B cell (primary cell): ENCODE results near the gene RXFP1.

Source experiments
- CTCF ChIP-seq: fragments of 200-600 bp; IDR thresholded peaks from one replicate; pipeline ENCODE4 v1.8.0; 2022; ENCODE audit warnings: antibody characterized with exemption, mild to moderate bottlenecking
- EZH2 ChIP-seq: IDR thresholded peaks from 2 replicates; pipeline ENCODE4 v1.6.1; 2012; ENCODE audit warnings: borderline replicate concordance, low read depth, mild to moderate bottlenecking, moderate library complexity, low read length; ENCODE audit not compliant: insufficient read depth, poor library complexity, severe bottlenecking

- TF ChIP-seq CTCF (no peak), EZH2 (no peak)
Observed at GRCh38 chr4:158534727-158535126, 13.0 kb downstream of the RXFP1 start.
